ENCODE results near the gene SBK2. TPM values are rescaled to one million over a fixed set of nuclear protein-coding genes. Genes with fewer than 3 reads are reported as not detected.

The SBK2 gene
- total RNA-seq, 1 donor from 2014 or later = 0.75 TPM

DNA sequence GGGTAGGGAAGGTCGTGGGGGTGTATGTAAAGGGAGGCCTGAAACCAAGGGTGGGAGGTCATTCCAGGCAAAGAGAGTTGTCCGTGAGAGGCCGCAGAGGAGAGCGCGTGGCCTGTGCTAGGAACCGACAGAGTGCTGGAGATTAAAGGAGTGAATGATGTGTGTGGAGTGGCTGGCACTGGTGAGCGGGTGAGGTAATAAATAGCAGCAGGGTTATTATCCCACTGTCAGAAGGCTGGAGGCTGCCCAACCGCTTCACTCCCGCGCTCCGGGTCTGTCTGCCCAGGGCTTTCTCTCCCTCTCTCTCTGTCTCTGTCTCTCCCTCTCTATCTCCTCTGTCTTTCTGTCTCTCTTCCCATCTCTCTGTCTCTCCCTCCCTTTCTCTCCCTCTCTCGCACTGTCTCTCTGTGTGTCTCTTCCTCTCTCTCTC is 26.3 kb upstream of the SBK2 start:
- no peak for DNase-seq (ENCODE audit: extremely low spot score, unreplicated experiment)
- TF ChIP-seq, protein P1, sequence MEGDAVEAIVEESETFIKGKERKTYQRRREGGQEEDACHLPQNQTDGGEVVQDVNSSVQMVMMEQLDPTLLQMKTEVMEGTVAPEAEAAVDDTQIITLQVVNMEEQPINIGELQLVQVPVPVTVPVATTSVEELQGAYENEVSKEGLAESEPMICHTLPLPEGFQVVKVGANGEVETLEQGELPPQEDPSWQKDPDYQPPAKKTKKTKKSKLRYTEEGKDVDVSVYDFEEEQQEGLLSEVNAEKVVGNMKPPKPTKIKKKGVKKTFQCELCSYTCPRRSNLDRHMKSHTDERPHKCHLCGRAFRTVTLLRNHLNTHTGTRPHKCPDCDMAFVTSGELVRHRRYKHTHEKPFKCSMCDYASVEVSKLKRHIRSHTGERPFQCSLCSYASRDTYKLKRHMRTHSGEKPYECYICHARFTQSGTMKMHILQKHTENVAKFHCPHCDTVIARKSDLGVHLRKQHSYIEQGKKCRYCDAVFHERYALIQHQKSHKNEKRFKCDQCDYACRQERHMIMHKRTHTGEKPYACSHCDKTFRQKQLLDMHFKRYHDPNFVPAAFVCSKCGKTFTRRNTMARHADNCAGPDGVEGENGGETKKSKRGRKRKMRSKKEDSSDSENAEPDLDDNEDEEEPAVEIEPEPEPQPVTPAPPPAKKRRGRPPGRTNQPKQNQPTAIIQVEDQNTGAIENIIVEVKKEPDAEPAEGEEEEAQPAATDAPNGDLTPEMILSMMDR (conservative IDR thresholded peaks at IDR 0.05) = no peak
- Mint-ChIP-seq H3K36me3 (no peaks in the 10 kb centered on the region), H3K27ac (peak overlapping the region; percentile 77), H3K4me1 (ENCODE audit: unreplicated experiment) (peaks cover 5% of the 10 kb centered on the region), H3K4me3 (no peak overlapping the region), H3K27me3 (peaks cover 5% of the 10 kb centered on the region), H3K9me3 (no peaks in the 10 kb centered on the region)

DNA sequence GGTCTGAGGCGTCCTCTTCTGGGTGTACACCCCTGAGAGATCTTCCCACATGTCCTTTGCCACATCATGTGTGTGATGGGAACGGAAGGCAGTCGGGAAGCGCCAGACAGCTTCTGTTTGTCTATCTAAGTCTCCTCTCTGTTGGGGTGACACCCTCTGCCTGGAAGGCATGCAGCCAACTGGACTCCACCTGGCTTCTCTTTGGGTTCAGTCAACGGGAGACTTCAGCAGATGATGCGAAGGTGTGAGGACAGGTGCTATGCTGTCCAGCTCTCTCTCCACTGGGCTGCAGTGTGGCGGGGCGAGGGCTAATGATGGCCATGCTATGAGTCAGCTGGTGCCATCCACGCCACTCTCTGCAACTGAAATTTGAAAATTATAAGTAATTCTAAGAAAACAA is 22.8 kb upstream of the SBK2 start:
- H3K36me3 Mint-ChIP-seq = no peaks in the 10 kb centered on the region
- TF ChIP-seq, protein P1 (conservative IDR thresholded peaks at IDR 0.05) = no peak
- H3K4me1 Mint-ChIP-seq (ENCODE audit: unreplicated experiment) = peaks cover 14% of the 10 kb centered on the region
- H3K9me3 Mint-ChIP-seq = no peaks in the 10 kb centered on the region
- H3K4me3 Mint-ChIP-seq = no peak overlapping the region
- H3K27me3 Mint-ChIP-seq = peaks cover 10% of the 10 kb centered on the region
- no peak overlapping the region for H3K27ac Mint-ChIP-seq
- DNase-seq (ENCODE audit: extremely low spot score, unreplicated experiment) = no peak

DNA sequence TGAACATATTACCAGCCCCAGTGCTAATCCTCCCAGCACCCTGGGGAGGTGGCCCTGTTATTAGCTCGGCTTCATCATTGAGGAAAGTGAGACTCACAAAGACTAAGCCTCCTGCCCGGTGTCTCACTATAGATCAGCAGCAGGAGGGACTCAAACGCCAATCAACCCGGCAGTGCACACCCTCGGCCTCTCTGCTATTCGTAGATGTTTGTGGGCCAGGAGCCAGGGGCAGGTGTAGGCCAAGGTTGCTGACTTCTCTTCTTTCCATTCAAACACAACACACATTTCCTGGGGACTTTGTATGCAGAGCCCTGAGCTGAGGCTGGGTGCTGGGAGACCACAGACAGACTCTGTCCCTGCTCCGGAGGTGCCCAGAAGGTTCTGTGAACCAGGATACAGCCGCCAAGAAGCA is 17.8 kb upstream of the SBK2 start:
- Mint-ChIP-seq H3K9me3 (no peaks in the 10 kb centered on the region), H3K36me3 (no peaks in the 10 kb centered on the region), H3K4me3 (peak overlapping the region; percentile 34), H3K27ac (peak overlapping the region; percentile 66), H3K27me3 (peaks cover 24% of the 10 kb centered on the region), H3K4me1 (ENCODE audit: unreplicated experiment) (peaks cover 22% of the 10 kb centered on the region)
- no peak for DNase-seq (ENCODE audit: extremely low spot score, unreplicated experiment)
- TF ChIP-seq, protein P1 (conservative IDR thresholded peaks at IDR 0.05) = no peak

DNA sequence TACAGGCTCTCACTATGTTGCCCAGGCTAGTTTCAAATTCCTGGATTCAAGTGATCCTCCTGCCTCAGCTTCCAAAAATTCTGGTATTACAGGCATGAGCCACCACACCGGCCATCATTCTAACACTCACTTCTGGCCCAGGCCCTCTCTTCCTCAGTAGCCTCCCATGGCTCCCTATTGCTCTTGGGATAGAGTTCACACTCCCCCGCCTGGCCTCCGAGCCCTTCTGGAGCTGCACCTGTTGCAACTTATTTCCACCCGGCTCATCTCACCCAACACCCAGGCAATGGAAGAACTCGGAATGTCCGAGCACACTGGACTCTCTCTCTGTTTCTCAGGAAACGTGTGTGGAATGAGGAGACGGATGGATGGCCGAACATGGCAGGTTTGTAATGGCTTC is 17.4 kb upstream of the SBK2 start:
- H3K4me1 Mint-ChIP-seq (ENCODE audit: unreplicated experiment) = peaks cover 27% of the 10 kb centered on the region
- H3K27me3 Mint-ChIP-seq = peaks cover 29% of the 10 kb centered on the region
- no peaks in the 10 kb centered on the region for H3K9me3 Mint-ChIP-seq
- no peaks in the 10 kb centered on the region for H3K36me3 Mint-ChIP-seq
- no peak for DNase-seq (ENCODE audit: extremely low spot score, unreplicated experiment)
- TF ChIP-seq, protein P1 (conservative IDR thresholded peaks at IDR 0.05) = no peak
- peak overlapping the region; percentile 66 for H3K27ac Mint-ChIP-seq
- H3K4me3 Mint-ChIP-seq = no peak overlapping the region

DNA sequence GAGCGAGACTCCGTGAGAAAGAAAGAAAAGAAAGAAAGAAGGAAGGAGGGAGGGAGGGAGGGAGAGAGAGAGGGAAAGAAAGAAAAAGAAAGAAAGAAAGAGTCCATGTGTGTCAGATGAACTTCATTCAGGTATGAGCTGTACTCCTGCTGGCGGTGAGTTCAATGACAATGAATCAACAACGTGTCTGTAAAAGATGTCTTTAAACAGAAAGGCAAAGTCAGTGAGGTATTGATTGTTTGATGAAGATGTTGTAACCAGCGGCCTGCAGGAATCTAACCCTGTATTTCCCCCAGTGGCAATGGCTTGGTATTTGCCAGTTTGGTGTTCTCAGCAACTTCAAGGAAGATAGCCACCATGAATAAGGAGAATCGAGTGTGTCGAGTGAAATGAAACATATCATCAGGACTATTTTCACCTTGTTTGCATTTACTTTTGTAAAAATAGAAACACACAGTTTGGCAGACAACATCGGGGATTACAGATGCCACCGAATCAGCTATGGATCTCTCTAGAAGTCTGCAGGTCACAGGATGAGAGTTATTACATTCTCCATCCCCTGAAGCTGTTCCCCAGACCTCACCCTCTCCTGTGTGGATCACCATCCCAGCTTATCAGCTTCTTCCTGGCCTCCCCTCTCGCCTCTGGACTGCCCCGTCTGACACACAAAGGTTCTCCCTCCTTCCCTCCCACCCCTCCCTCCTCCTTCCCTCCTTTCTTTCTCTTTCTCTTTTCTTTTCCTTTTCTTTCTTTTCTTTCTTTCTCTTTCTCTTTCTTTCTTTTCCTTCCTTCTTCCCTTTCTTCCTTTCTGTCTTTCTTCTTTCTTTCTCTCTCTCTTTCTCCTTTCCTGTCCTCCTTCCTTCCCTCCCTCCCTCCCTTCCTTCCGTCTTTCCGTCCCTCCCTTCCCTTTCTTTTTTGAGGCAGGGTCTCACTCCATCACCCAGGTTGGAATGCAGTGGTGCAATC is 16.6 kb upstream of the SBK2 start:
- H3K9me3 Mint-ChIP-seq = no peaks in the 10 kb centered on the region
- no peaks in the 10 kb centered on the region for H3K36me3 Mint-ChIP-seq
- H3K4me1 Mint-ChIP-seq (ENCODE audit: unreplicated experiment) = peaks cover 27% of the 10 kb centered on the region
- H3K27me3 Mint-ChIP-seq = peaks cover 29% of the 10 kb centered on the region
- H3K27ac Mint-ChIP-seq = peak overlapping the region; percentile 65
- TF ChIP-seq, protein P1 (conservative IDR thresholded peaks at IDR 0.05) = peak; percentile 17
- no peak overlapping the region for H3K4me3 Mint-ChIP-seq
- no peak for DNase-seq (ENCODE audit: extremely low spot score, unreplicated experiment)
